Effector memory CD8-positive, alpha-beta T cell (primary cell): ENCODE data around the gene PLA2G4A.

Experiments used
- ATAC-seq: fragments of 150-1000 bp; cut with Tn5 transposase; replicated peaks from 2 replicates; pipeline ENCODE4 v1.10.0; 2021; ENCODE audit warnings: mild to moderate bottlenecking, moderate library complexity
- DNase-seq, 3 experiments: peaks; one replicate each; pipeline ENCODE4 v3.0.0; 2021
- H3K27ac Mint-ChIP-seq, 2 donors: one replicate each; pipeline ENCODE4 v1.8.0; 2022; ENCODE audit warnings: mild to moderate bottlenecking in 2 of 2, mixed read lengths in 2 of 2, moderate library complexity in 2 of 2
- H3K27me3 Mint-ChIP-seq, 2 donors: one replicate each; pipeline ENCODE4 v1.8.0; 2022; ENCODE audit warnings: mixed read lengths in 2 of 2
- H3K36me3 Mint-ChIP-seq: one replicate; pipeline ENCODE4 v1.8.0; 2022; ENCODE audit warnings: mild to moderate bottlenecking, moderate library complexity, mixed read lengths; ENCODE audit not compliant: insufficient read depth
- H3K4me1 Mint-ChIP-seq, 2 donors: one replicate each; pipeline ENCODE4 v1.8.0; 2022; ENCODE audit warnings: low read depth in 2 of 2, mixed read lengths in 2 of 2
- H3K4me3 Mint-ChIP-seq, 2 donors: one replicate each; pipeline ENCODE4 v1.8.0; 2022; ENCODE audit warnings: mild to moderate bottlenecking in 2 of 2, mixed read lengths in 2 of 2, moderate library complexity in 2 of 2
- H3K9me3 Mint-ChIP-seq, 2 donors: one replicate each; pipeline ENCODE4 v1.8.0; 2022; ENCODE audit warnings: mixed read lengths in 2 of 2

Gene PLA2G4A

GRCh38 chr1:186925881-186926669 lies 97.3 kb downstream of the PLA2G4A start:
- Mint-ChIP-seq H3K27me3 (no peaks in the 10 kb centered on the region), H3K4me3 (no peak overlapping the region), H3K36me3 (no peaks in the 10 kb centered on the region), H3K27ac (no peak overlapping the region), H3K4me1 (no peaks in the 10 kb centered on the region), H3K9me3 (peaks cover 10 to 12% of the 10 kb centered on the region in 2 donors)
- no peak for DNase-seq
- ATAC-seq: no peak

- H3K4me1 Mint-ChIP-seq: no peaks in the 10 kb centered on the region
These were observed 99.1 kb downstream of the PLA2G4A start for GRCh38 chr1:186927884-186928283.

GRCh38 chr1:186930238-186930637 lies 101.5 kb downstream of the PLA2G4A start:
- no peak overlapping the region for H3K27ac Mint-ChIP-seq
- DNase-seq (no peak), ATAC-seq (no peak)
- no peaks in the 10 kb centered on the region for H3K4me1 Mint-ChIP-seq
- H3K27me3 Mint-ChIP-seq: no peaks in the 10 kb centered on the region
- no peak overlapping the region for H3K4me3 Mint-ChIP-seq
- H3K9me3 Mint-ChIP-seq: peaks cover 0 to 5% of the 10 kb centered on the region in 2 donors
- no peaks in the 10 kb centered on the region for H3K36me3 Mint-ChIP-seq

More at GRCh38 chr1:186927884-186928283, 99.1 kb downstream of the PLA2G4A start:
- Mint-ChIP-seq H3K36me3 (no peaks in the 10 kb centered on the region), H3K9me3 (peaks cover 0 to 8% of the 10 kb centered on the region in 2 donors), H3K27me3 (no peaks in the 10 kb centered on the region), H3K4me3 (no peak overlapping the region), H3K27ac (no peak overlapping the region)
- ATAC-seq (no peak), DNase-seq (no peak)

GRCh38 chr1:186937016-186937670 lies 108.4 kb downstream of the PLA2G4A start:
- H3K9me3 Mint-ChIP-seq: peaks cover 0 to 3% of the 10 kb centered on the region in 2 donors
- H3K36me3 Mint-ChIP-seq: no peaks in the 10 kb centered on the region
- ATAC-seq: no peak
- H3K4me1 Mint-ChIP-seq: no peaks in the 10 kb centered on the region
- DNase-seq: no peak
- H3K27ac Mint-ChIP-seq: no peak overlapping the region
- H3K4me3 Mint-ChIP-seq: no peak overlapping the region
- H3K27me3 Mint-ChIP-seq: no peaks in the 10 kb centered on the region

GRCh38 chr1:186943891-186944686 lies 115.3 kb downstream of the PLA2G4A start:
- DNase-seq: no peak
- no peak overlapping the region for H3K27ac Mint-ChIP-seq
- H3K4me1 Mint-ChIP-seq: no peaks in the 10 kb centered on the region
- peaks cover 0 to 2% of the 10 kb centered on the region in 2 donors for H3K9me3 Mint-ChIP-seq
- no peaks in the 10 kb centered on the region for H3K27me3 Mint-ChIP-seq
- no peak overlapping the region for H3K4me3 Mint-ChIP-seq
- H3K36me3 Mint-ChIP-seq: no peaks in the 10 kb centered on the region
- no peak for ATAC-seq

GRCh38 chr1:186945146-186945545 lies 116.4 kb downstream of the PLA2G4A start:
- H3K36me3 Mint-ChIP-seq: no peaks in the 10 kb centered on the region
- ATAC-seq (no peak), DNase-seq (no peak)
- no peak overlapping the region for H3K27ac Mint-ChIP-seq
- H3K27me3 Mint-ChIP-seq: no peaks in the 10 kb centered on the region
- H3K4me1 Mint-ChIP-seq: no peaks in the 10 kb centered on the region
- peaks cover 0 to 2% of the 10 kb centered on the region in 2 donors for H3K9me3 Mint-ChIP-seq
- no peak overlapping the region for H3K4me3 Mint-ChIP-seq

GRCh38 chr1:186948535-186948934 lies 119.8 kb downstream of the PLA2G4A start:
- Mint-ChIP-seq H3K4me1 (no peaks in the 10 kb centered on the region), H3K36me3 (no peaks in the 10 kb centered on the region), H3K9me3 (no peaks in the 10 kb centered on the region), H3K27ac (no peak overlapping the region), H3K4me3 (no peak overlapping the region), H3K27me3 (no peaks in the 10 kb centered on the region)
- DNase-seq (no peak), ATAC-seq (no peak)

GRCh38 chr1:186949173-186949572 lies 120.4 kb downstream of the PLA2G4A start:
- Mint-ChIP-seq H3K4me3 (no peak overlapping the region), H3K36me3 (no peaks in the 10 kb centered on the region), H3K27ac (no peak overlapping the region), H3K4me1 (no peaks in the 10 kb centered on the region), H3K27me3 (no peaks in the 10 kb centered on the region), H3K9me3 (no peaks in the 10 kb centered on the region)
- DNase-seq (no peak), ATAC-seq (no peak)

GRCh38 chr1:186950547-186950946 lies 121.8 kb downstream of the PLA2G4A start:
- H3K27me3 Mint-ChIP-seq: no peaks in the 10 kb centered on the region
- no peak for DNase-seq

GRCh38 chr1:186953876-186954275 lies 125.1 kb downstream of the PLA2G4A start:
- DNase-seq (no peak), ATAC-seq (no peak)
- no peak overlapping the region for H3K4me3 Mint-ChIP-seq
- H3K27ac Mint-ChIP-seq: no peak overlapping the region
- H3K36me3 Mint-ChIP-seq: no peaks in the 10 kb centered on the region
- peaks cover 0 to 3% of the 10 kb centered on the region in 2 donors for H3K9me3 Mint-ChIP-seq
- no peaks in the 10 kb centered on the region for H3K4me1 Mint-ChIP-seq
- H3K27me3 Mint-ChIP-seq: no peaks in the 10 kb centered on the region

More at GRCh38 chr1:186950547-186950946, 121.8 kb downstream of the PLA2G4A start:
- no peaks in the 10 kb centered on the region for H3K4me1 Mint-ChIP-seq
- no peak overlapping the region for H3K4me3 Mint-ChIP-seq
- H3K27ac Mint-ChIP-seq: no peak overlapping the region
- H3K36me3 Mint-ChIP-seq: no peaks in the 10 kb centered on the region
- ATAC-seq: no peak
- H3K9me3 Mint-ChIP-seq: peaks cover 0 to 3% of the 10 kb centered on the region in 2 donors

GRCh38 chr1:186957314-186957713 lies 128.6 kb downstream of the PLA2G4A start:
- Mint-ChIP-seq H3K27ac (no peak overlapping the region), H3K9me3 (peaks cover 0 to 3% of the 10 kb centered on the region in 2 donors), H3K27me3 (no peaks in the 10 kb centered on the region), H3K4me1 (no peaks in the 10 kb centered on the region), H3K4me3 (no peak overlapping the region), H3K36me3 (no peaks in the 10 kb centered on the region)
- DNase-seq (no peak), ATAC-seq (no peak)

- Mint-ChIP-seq H3K27me3 (no peaks in the 10 kb centered on the region), H3K36me3 (no peaks in the 10 kb centered on the region), H3K27ac (no peak overlapping the region), H3K4me1 (no peaks in the 10 kb centered on the region), H3K4me3 (no peak overlapping the region), H3K9me3 (peaks cover 0 to 3% of the 10 kb centered on the region in 2 donors)
- no peak for DNase-seq
- ATAC-seq: no peak
These were observed 129.8 kb downstream of the PLA2G4A start for GRCh38 chr1:186958520-186958919.

GRCh38 chr1:186960861-186961260 lies 132.1 kb downstream of the PLA2G4A start:
- H3K4me1 Mint-ChIP-seq: no peaks in the 10 kb centered on the region
- no peaks in the 10 kb centered on the region for H3K9me3 Mint-ChIP-seq
- H3K27me3 Mint-ChIP-seq: no peaks in the 10 kb centered on the region
- ATAC-seq (no peak), DNase-seq (no peak)
- H3K4me3 Mint-ChIP-seq: no peak overlapping the region
- H3K36me3 Mint-ChIP-seq: no peaks in the 10 kb centered on the region
- no peak overlapping the region for H3K27ac Mint-ChIP-seq
